HG02678 (cell line): ENCODE results near the gene ZFP36L1.

Experiments
- ATAC-seq: cut with Tn5 transposase; IDR thresholded peaks from one replicate; pipeline ENCODE4 v1.9.1; 2021; ENCODE audit warnings: mild to moderate bottlenecking, moderate library complexity; ENCODE audit not compliant: unreplicated experiment

The ZFP36L1 gene

DNA sequence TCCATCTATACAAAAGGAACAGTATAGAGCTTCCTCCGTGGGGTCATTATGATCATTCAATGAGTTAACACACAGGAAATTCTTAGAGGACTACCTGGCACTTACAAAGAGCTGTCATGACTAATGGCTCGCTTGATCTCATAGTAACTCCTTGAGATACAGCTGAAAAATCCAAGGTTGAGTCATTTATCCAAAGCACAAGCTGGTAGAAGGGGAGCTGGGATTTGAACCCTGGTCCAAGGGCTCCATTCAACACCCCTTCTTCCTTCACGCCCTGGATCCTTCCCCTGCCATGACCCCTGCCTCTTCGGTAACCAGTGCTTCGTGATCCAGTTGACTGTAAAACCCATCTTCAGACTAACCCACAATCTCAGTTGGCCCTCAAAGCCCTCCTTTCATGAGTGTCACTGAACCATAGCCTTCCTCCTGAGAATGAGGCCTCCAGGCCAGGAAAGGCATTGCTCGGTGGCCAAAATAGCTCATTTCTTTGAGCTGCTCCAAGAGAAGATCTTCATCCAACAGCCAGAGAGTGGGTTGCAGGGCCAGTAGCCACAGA, 7.8 kb downstream of the ZFP36L1 start:
- ATAC-seq: no peak

GRCh38 chr14:68784226-68784910, 8.5 kb downstream of the ZFP36L1 start:
- ATAC-seq: no peak

GRCh38 chr14:68783408-68784225, 9.2 kb downstream of the ZFP36L1 start:
- ATAC-seq: no peak

GRCh38 chr14:68782091-68782981, 10.5 kb downstream of the ZFP36L1 start:
- no peak for ATAC-seq

GRCh38 chr14:68781161-68782021, 11.5 kb downstream of the ZFP36L1 start:
- no peak for ATAC-seq

DNA sequence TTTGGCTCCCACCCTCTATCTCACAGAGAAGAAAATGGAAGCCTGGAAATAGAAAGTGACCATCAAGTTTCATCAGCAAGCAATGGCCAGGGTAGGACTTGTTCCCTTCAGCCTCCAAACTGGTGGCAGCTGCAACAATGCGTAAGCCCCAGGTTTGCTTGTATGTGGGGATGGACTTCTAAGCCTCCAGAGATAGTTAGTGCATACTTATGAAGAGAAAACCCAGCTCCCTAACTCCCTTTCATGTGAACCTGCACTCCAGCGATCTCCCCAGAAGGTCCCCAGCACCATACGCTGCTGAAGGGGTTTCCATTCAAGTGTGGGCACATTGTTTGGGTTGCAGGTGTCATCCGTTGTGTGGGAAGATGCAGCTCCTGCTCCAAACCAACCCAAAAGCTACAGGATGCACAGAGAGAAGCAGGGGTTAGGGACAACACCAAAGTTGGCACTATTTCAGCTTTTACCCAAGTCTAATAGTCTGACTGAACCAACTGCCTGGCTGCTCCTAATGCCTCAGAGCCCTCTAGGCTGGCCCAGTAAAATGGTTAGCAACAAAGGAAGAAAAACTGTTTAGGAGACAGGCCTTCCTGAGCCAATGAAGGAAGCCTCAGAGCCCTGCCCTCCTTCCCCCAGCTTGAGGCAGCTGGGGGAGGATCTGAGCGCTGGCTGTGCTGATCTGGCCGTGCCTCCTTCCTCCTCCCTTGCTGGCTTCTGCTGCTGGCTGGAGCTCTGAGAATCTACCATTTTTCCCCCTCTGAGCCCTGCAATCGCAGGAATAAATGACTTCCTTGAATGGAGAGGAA, 12.3 kb downstream of the ZFP36L1 start:
- ATAC-seq: no peak

DNA sequence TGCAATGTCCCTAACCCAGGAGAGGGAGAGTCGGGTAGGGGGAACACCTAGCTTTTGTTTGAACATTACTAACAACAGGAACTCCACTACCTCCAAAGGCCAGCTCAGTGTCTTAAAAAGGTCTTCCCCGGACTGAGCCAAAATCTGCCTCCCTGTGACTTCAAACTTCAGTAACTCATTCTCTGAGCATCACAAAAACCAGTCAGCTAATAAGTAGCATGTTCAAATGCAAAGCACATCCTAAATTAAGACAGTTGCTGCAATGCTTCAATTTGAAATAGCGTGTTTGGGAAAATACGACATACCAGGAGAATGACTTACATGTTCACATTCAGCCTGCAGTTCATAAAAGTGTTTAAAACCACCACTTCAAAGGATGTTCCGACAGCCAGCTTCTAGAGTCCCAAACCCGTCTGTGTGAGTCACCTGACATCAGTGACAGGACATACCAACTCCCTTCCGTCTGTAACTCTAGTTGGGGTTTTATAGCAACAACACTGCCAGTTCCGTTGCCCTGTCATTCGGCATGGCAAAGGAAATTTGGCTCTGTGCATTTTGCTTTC, 13.0 kb downstream of the ZFP36L1 start:
- ATAC-seq: no peak

DNA sequence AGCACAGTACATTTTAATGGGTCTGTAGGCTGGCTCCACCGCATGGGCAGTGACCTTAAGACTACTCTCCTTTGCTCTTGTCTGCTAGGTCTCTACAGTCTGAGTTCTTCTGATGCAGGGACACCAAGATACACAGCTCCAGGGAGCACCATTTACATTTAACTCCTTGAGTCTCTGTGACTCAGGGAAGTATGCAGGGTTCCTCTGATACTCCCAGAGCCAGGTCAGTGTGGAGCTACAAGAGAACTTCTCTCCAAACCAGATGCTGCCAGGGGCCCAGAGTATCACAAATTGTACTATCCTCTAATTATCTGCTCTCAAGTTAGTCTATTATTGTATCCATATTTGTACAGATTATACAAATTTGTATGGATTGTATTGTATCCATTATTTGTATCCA, 15.2 kb downstream of the ZFP36L1 start:
- ATAC-seq: no peak

DNA sequence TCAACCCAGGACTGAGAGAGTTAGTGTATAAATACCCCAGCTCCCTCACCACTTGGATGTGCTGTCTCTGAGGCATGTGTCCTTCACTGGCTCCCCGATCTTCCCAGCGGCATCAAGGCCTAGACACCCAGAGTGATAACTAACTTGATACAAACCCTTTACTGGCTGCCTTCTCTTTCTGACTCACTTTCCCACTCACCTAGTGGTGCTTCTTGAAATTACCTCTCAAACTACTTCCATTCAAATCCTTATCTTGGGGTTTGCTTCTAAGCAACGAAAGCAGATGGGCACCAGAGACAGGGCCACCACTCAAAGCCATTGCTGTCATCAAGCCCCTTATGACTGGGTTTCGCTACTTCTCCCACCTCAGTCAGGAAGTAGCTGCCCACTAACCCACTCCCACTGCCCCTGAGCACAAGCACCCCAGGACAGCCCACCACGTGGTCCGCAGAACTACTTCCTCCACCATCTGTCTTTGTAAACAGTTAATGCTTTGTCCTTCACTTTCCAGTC, 17.2 kb downstream of the ZFP36L1 start:
- no peak for ATAC-seq

DNA sequence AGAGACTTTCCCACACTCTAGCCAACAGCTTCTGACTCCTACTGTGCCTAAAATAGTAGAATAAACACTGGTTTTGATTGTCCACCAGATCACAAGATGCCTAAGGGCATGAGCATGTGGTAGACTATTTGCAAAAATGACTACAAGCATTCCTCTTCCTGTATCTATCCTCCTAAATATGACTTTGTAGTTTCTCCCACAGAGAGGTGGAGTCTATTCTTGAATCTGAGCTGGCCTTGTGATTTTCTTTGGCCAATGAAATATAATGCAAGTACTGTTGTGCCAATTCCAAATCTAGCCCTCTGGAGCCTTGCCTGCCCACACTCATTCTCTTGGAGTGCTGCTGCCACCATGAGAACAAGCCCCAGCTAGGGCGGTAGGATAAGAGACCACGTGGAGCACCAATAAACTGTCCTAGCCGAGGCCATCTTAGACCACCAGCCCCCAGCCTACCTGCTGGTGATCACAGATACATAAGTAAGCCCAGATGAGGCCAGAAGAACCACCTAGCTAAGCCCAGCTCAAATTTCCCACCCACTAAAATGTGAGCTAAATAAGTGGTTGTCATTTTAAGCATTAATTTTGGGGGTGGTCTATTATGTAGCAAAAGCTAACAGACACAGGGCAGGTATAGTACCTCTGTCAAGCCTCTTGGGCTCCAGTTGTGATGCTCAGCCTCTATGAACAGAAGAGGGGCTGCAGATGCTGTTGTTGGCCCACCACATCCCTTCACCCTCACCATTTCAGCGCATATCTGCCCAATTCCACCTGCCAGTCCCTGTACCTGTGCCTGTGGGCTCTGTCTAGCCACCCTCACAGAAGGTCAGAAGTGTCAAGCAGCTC, 17.9 kb downstream of the ZFP36L1 start:
- ATAC-seq: no peak

GRCh38 chr14:68772761-68773381, 20.0 kb downstream of the ZFP36L1 start:
- no peak for ATAC-seq

DNA sequence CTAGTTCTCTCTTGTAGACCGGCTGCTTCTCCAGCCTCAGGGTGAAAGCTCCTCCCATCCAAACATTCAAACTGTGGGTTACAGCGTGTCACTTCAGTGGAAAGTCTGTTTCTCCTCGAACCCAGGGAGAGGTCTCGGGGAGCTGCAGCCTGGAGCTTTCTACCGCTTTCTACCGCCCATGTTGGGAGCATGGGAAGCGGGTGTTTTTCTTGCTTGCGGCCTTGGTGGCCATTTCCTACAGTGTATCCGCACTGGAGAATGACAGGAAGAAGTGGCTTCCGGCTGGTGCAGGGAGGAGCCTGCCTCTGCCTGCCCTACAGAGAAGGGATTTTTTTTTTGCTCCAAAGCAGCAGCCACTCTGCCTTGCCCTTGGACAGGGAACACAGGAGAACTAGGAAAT, 21.2 kb downstream of the ZFP36L1 start:
- ATAC-seq: no peak

- no peak for ATAC-seq
These were observed 22.1 kb downstream of the ZFP36L1 start for GRCh38 chr14:68770553-68771286.

- no peak for ATAC-seq
These were observed 22.8 kb downstream of the ZFP36L1 start for GRCh38 chr14:68770051-68770450.

GRCh38 chr14:68768316-68768715, 24.6 kb downstream of the ZFP36L1 start:
- ATAC-seq: no peak

GRCh38 chr14:68767248-68767645, 25.6 kb downstream of the ZFP36L1 start:
- ATAC-seq: no peak
